C4-2B (cell line): ENCODE results near the gene F5.

ENCODE experiments used
- ZFX ChIP-seq: fragments of 450-650 bp; IDR thresholded peaks from 2 replicates; pipeline ENCODE4 v1.6.1; 2017
- TF ChIP-seq, protein P1 (sequence below): fragments of 450-650 bp; conservative IDR thresholded peaks from 2 replicates; pipeline ENCODE4 v1.5.1; 2017; ENCODE audit warnings: mild to moderate bottlenecking

DNA sequence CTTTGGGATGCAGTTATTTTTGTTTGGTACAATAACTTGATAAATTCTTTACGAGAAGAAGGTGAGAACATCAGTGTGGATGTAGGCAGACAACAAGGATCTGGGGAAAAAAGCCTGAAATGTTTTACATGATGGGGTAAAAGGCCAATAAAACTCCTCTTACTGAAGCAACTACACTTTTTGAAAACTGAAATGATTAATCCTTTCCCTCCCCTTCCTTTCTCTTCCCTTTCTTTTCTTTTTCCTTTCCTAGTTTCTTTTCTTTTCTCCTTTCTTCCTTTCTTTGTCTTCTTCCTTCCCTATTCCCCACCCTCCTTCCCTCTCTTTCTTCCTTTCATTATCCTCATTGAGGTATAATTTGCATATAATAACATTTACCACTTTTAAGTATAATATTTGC lies 24.6 kb downstream of the F5 start:
- TF ChIP-seq, protein P1, sequence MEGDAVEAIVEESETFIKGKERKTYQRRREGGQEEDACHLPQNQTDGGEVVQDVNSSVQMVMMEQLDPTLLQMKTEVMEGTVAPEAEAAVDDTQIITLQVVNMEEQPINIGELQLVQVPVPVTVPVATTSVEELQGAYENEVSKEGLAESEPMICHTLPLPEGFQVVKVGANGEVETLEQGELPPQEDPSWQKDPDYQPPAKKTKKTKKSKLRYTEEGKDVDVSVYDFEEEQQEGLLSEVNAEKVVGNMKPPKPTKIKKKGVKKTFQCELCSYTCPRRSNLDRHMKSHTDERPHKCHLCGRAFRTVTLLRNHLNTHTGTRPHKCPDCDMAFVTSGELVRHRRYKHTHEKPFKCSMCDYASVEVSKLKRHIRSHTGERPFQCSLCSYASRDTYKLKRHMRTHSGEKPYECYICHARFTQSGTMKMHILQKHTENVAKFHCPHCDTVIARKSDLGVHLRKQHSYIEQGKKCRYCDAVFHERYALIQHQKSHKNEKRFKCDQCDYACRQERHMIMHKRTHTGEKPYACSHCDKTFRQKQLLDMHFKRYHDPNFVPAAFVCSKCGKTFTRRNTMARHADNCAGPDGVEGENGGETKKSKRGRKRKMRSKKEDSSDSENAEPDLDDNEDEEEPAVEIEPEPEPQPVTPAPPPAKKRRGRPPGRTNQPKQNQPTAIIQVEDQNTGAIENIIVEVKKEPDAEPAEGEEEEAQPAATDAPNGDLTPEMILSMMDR, result no peak
- no peak for TF ChIP-seq ZFX
